HUES64 (cell line): ENCODE data around the gene ENTPD7.
A peak's percentile ranks its signal among the peaks of the same experiment; 100 is the strongest.
"Not testable (repeated sequence)": the region's sequence is repeated elsewhere in the genome, so short reads cannot be mapped to it uniquely, and the experiment has no call there.

ENCODE experiments used
- H3K27ac ChIP-seq: 2 replicates; pipeline ENCODE4 v1.7.0; 2013; ENCODE audit warnings: low read depth, low read length, inconsistent platforms
- H3K27me3 ChIP-seq: 2 replicates; pipeline ENCODE4 v1.6.1; 2013; ENCODE audit warnings: mild to moderate bottlenecking, low read length; ENCODE audit not compliant: insufficient read depth
- H3K36me3 ChIP-seq: 2 replicates; pipeline ENCODE4 v1.6.1; 2013; ENCODE audit warnings: mild to moderate bottlenecking, low read length; ENCODE audit not compliant: insufficient read depth
- H3K4me1 ChIP-seq: 2 replicates; pipeline ENCODE4 v1.6.1; 2013; ENCODE audit warnings: mild to moderate bottlenecking, low read length, moderate library complexity; ENCODE audit not compliant: insufficient read depth
- H3K4me3 ChIP-seq: 2 replicates; pipeline ENCODE4 v1.5.1; 2013; ENCODE audit warnings: mild to moderate bottlenecking, low read length, moderate library complexity
- H3K9ac ChIP-seq: 2 replicates; pipeline ENCODE4 v1.6.1; 2013; ENCODE audit warnings: mild to moderate bottlenecking, low read depth, low read length
- H3K9me3 ChIP-seq: 2 replicates; pipeline ENCODE4 v1.6.1; 2013; ENCODE audit warnings: low read depth, low read length; ENCODE audit not compliant: insufficient read depth
- WGBS: fragments of 150-250, 120-280 bp; methylation state at CpG from one replicate; pipeline ENCODE4 v1.1.7; 2013; ENCODE audit warnings: missing lambda C conversion rate; 5-methylcytosine and 5-hydroxymethylcytosine counted together

The ENTPD7 gene

DNA sequence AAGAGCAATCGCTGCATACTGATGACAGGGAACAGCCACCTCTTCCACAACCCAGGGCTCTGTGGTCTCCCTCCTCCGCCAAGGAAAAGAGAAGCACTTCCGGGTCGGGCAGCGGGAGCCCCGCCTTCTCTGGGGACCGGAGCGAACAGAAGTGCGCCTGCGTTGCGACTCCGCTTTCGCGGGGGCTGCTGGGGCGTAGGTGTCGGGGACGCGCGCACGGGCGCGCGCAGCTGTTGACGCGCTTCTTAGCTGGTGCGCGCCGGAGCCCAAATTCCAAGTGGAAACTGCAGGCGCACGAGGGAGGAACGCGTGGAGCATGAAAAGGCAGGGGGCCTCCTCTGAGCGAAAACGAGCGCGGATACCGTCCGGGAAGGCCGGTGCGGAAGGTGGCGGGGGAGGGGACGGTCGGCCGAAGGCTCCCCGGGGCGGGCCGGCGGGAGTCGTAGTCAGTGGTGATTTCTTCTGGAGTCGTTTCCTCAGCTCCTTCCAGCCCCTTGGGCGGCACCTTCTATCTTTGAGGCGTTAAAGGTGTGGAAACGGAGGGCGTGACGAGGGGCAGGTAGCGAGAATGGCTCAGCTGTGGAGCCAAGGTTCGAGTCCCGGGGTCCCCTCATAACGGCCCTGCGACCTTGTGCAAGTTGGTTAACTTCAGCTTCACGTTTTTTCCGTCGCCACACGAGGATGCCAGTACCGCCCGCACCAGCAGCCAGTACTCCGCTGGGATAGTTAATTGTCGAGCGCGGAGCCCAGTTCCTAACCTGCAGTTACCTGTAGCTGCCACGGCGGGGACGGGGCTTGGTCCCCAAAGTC, 72.9 kb downstream of the ENTPD7 start, which contains the start of the genes COX15 and CUTC:
COX15 (minus strand) TSS at position 95 of the 810 bp plus-strand sequence; CDS start at position 17, 78 bp downstream.
CUTC (plus strand) TSS at position 202 of the 810 bp plus-strand sequence; CDS start at position 317, 115 bp downstream.
- H3K4me1 ChIP-seq = peaks cover 3% of the 10 kb centered on the region; the same call in 1 of the 2 replicates
- H3K9ac ChIP-seq = peak within 1 kb of the TSS; percentile 80
- H3K4me3 ChIP-seq = peak within 1 kb of the TSS; percentile 100
- H3K36me3 ChIP-seq = peaks cover 41% of the 10 kb centered on the region
- H3K27me3 ChIP-seq = no peaks in the 10 kb centered on the region
- WGBS = under 1% methylated on average over 73 of the region's 73 CpGs
- peak within 1 kb of the TSS; percentile 89 for H3K27ac ChIP-seq
- no peaks in the 10 kb centered on the region for H3K9me3 ChIP-seq

- H3K4me1 ChIP-seq = peaks cover 3% of the 10 kb centered on the region; the same call in 1 of the 2 replicates
- H3K36me3 ChIP-seq = peaks cover 38% of the 10 kb centered on the region
- no peak overlapping the region for H3K9ac ChIP-seq
- H3K4me3 ChIP-seq = peak overlapping the region; percentile 100
- H3K27me3 ChIP-seq = no peaks in the 10 kb centered on the region
- no peaks in the 10 kb centered on the region for H3K9me3 ChIP-seq
- H3K27ac ChIP-seq = no peak overlapping the region
- 93% methylated on average over 8 of the region's 8 CpGs for WGBS
These were observed 74.1 kb downstream of the ENTPD7 start for GRCh38 chr10:99733366-99733765.

DNA sequence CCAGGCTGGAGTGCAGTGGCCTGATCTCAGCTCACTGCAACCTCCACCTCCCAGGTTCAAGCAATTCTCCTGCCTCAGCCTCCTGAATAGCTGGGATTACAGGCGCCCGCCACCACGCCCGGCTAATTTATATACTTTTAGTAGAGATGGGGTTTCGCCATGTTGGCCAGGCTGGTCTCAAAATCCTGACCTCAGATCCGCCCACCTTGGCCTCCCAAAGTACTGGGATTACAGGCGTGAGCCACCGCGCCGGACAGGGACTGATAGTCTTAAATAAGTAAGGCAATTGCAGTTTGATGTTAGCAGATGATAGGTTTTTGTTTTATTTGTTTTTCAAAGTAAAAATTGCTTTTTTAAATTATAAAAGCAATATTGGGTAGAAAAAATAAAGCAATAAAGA, 74.8 kb downstream of the ENTPD7 start:
- WGBS = 96% methylated on average over 10 of the region's 10 CpGs
- H3K27ac ChIP-seq, H3K9ac ChIP-seq, H3K27me3 ChIP-seq, H3K4me1 ChIP-seq, H3K4me3 ChIP-seq, H3K9me3 ChIP-seq: not testable (repeated sequence)
- H3K36me3 ChIP-seq = peaks cover 39% of the 10 kb centered on the region

DNA sequence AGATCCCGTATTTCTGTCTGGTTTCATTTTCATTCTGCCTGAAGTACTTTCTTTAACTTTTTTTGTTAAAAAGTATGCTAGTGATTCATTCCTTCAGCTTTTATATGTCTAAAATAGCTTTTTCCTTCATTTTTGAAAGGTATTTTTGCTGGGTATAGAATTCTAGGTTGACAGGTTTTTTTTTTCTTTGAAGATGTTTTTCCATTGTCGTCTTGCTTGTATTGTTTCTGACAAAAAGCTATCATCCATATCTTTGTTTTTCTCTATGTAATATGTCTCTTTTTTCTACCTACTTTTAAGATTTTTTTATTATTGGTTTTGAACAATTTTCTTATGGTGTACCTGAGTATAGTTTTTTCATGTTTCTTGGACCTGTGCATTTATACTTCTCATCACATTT, 81.0 kb downstream of the ENTPD7 start:
- no peak overlapping the region for H3K4me3 ChIP-seq
- H3K9me3 ChIP-seq = peaks cover 13% of the 10 kb centered on the region; the same call in 1 of the 2 replicates
- no peak overlapping the region for H3K9ac ChIP-seq
- 100% methylated on average over 1 of the region's 2 CpGs for WGBS
- H3K4me1 ChIP-seq = no peaks in the 10 kb centered on the region
- no peak overlapping the region for H3K27ac ChIP-seq
- no peaks in the 10 kb centered on the region for H3K27me3 ChIP-seq
- H3K36me3 ChIP-seq = peaks cover 94% of the 10 kb centered on the region

DNA sequence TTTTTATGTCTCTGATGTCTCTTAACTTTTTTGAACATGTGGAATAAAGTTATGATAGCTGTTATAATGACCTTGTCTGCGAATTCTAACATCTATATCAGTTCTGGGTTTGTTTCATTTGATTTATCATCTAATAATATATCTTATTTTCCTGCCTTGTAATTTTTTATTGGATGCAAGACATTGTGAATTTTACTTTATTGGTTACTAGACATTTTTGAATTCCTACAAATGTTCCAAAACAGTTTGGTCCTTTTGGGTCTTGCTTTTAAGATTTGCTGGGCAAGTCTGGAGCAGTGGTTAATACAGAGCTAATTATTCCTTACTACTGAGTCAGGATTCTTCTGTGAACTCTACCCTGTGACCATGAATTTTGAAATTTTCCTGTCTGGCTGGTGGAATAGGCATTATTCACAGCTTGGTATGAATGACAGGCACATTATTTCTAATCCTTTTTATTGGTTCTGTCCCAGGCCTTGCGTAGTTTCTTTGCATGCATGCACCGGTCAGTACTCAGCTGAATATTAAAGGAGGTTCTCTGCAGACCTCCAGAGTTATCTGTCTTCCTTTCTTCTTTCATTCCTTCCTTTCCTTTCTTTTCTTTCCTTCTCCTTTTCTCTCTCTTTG, 81.7 kb downstream of the ENTPD7 start:
- Histone ChIP-seq H3K4me3 (no peak overlapping the region), H3K9ac (no peak overlapping the region), H3K9me3 (peaks cover 13% of the 10 kb centered on the region; the same call in 1 of the 2 replicates), H3K27me3 (no peaks in the 10 kb centered on the region), H3K4me1 (no peaks in the 10 kb centered on the region), H3K27ac (no peak overlapping the region), H3K36me3 (peaks cover 96% of the 10 kb centered on the region)
- 95% methylated on average over 2 of the region's 3 CpGs for WGBS

- H3K27me3 ChIP-seq = no peaks in the 10 kb centered on the region
- no peaks in the 10 kb centered on the region for H3K4me1 ChIP-seq
- peaks cover 13% of the 10 kb centered on the region; the same call in 1 of the 2 replicates for H3K9me3 ChIP-seq
- H3K27ac ChIP-seq = no peak overlapping the region
- no peak overlapping the region for H3K9ac ChIP-seq
- H3K4me3 ChIP-seq = no peak overlapping the region
- peaks cover 96% of the 10 kb centered on the region for H3K36me3 ChIP-seq
These were observed 82.9 kb downstream of the ENTPD7 start for GRCh38 chr10:99742254-99742653.

GRCh38 chr10:99742701-99743100, 83.4 kb downstream of the ENTPD7 start:
- H3K4me1 ChIP-seq = no peaks in the 10 kb centered on the region
- H3K9ac ChIP-seq = no peak overlapping the region
- peaks cover 96% of the 10 kb centered on the region for H3K36me3 ChIP-seq
- H3K27ac ChIP-seq = no peak overlapping the region
- 83% methylated on average over 1 of the region's 2 CpGs for WGBS
- no peaks in the 10 kb centered on the region for H3K27me3 ChIP-seq
- H3K4me3 ChIP-seq = no peak overlapping the region
- peaks cover 13% of the 10 kb centered on the region; the same call in 1 of the 2 replicates for H3K9me3 ChIP-seq

GRCh38 chr10:99743841-99744240, 84.5 kb downstream of the ENTPD7 start:
- Histone ChIP-seq H3K36me3 (peaks cover 98% of the 10 kb centered on the region), H3K9ac (no peak overlapping the region), H3K9me3 (peaks cover 13% of the 10 kb centered on the region; the same call in 1 of the 2 replicates), H3K27ac (no peak overlapping the region), H3K4me3 (no peak overlapping the region), H3K4me1 (no peaks in the 10 kb centered on the region), H3K27me3 (no peaks in the 10 kb centered on the region)
- WGBS = 100% methylated on average over 3 of the region's 3 CpGs

DNA sequence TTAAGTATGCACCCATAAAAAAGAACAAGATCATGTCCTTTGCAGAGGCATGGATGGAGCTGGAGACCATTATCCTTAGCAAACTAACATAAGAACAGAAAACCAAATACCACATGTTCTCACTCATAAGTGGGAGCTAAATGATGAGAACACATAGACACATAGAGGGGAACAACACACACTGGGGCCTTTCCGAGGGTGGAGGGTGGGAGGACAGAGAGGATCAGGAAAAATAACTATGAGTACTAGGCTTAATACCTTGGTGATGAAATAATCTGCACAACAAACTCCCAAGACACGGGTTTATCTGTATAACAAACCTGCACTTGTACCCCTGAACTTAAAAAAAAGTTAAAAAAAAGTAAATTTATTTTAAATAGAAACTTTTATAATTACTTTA, 86.9 kb downstream of the ENTPD7 start:
- 100% methylated on average over 1 of the region's 2 CpGs for WGBS
- not testable (repeated sequence) for H3K27me3 ChIP-seq, H3K9ac ChIP-seq, H3K27ac ChIP-seq, H3K4me3 ChIP-seq, H3K4me1 ChIP-seq, H3K9me3 ChIP-seq
- peaks cover 98% of the 10 kb centered on the region for H3K36me3 ChIP-seq

- no peaks in the 10 kb centered on the region for H3K27me3 ChIP-seq
- no peak overlapping the region for H3K9ac ChIP-seq
- no peak overlapping the region for H3K4me3 ChIP-seq
- no peak overlapping the region for H3K27ac ChIP-seq
- 92% methylated on average over 2 of the region's 2 CpGs for WGBS
- H3K9me3 ChIP-seq = no peaks in the 10 kb centered on the region
- H3K36me3 ChIP-seq = peaks cover 97% of the 10 kb centered on the region
- H3K4me1 ChIP-seq = no peaks in the 10 kb centered on the region
These were observed 89.6 kb downstream of the ENTPD7 start for GRCh38 chr10:99748823-99749451.

DNA sequence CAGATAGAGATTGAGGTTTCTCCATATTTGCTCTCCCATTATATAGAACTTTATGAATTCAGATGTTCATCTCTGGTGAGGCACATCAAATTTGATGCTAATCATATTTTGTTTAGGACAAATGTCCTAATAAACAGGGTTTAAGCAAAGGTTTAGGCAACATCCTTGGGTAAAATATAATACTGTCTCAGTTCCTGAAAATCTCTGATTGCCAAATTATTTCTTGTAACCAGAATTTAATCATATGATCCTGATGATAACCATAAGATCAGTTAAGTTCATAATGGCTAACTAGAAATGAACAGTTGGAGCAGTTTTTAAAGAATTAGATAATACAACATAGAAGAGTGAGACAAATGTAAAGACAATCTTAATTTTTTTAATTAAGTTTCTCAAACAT, 91.3 kb downstream of the ENTPD7 start:
- Histone ChIP-seq H3K36me3 (peaks cover 98% of the 10 kb centered on the region), H3K4me3 (no peak overlapping the region), H3K4me1 (no peaks in the 10 kb centered on the region), H3K27me3 (no peaks in the 10 kb centered on the region), H3K27ac (no peak overlapping the region), H3K9me3 (no peaks in the 10 kb centered on the region), H3K9ac (no peak overlapping the region)
